ENCODE data around the gene ADAM8. TPM values are rescaled to one million over a fixed set of nuclear protein-coding genes. Genes with fewer than 3 reads are reported as not detected.
A peak's percentile ranks its signal among the peaks of the same experiment; 100 is the strongest.

The ADAM8 gene
- total and polyA plus RNA-seq, 4 donors = 4.4 to 79.2 (median 27.4) TPM

DNA sequence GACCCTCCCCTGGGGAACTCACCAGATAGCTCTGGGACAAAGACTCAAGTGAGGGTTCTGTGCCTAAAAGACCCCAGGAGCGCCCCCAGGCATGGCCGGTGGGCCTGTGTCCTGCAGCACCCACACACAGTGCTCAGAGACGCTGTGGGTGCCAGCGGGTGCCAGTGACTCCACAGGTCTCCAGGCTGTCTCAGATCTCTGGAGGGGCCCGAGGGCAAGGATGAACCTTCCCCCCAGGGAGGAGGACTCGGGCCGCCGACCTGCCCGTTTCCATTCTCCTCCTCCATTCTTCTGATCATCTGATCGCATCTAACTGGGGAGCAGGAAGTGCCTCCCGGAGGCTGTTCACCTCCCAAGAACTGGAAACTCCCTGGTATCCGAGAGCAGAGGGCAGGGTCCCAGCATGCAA, 980 bp downstream of the ADAM8 start:
- Histone ChIP-seq H3K36me3 (ENCODE audit: control insufficient read depth in 4 of 4, insufficient read depth in 4 of 4, low read length in 4 of 4) (peaks cover 0 to 36% (median 7%) of the 10 kb centered on the region in 4 donors), H3K27me3 (ENCODE audit: control insufficient read depth in 3 of 3, insufficient read depth in 3 of 3, low read length in 2 of 3) (no peaks in the 10 kb centered on the region), H3K4me3 (no peak overlapping the region), H3K27ac (ENCODE audit: low read depth in 1 of 2, low read length in 1 of 2) (no peak overlapping the region), H3K9me3 (ENCODE audit: control insufficient read depth in 4 of 4, insufficient read depth in 3 of 4, low read length in 3 of 4) (no peaks in the 10 kb centered on the region), H3K4me1 (ENCODE audit: control insufficient read depth in 5 of 5, insufficient read depth in 5 of 5, low read length in 5 of 5) (peaks cover 0 to 11% (median 6%) of the 10 kb centered on the region in 5 donors), H3K9ac (ENCODE audit: insufficient read depth in 1 of 2, low read length in 2 of 2) (no peak overlapping the region)
- DNase-seq = no peak
- no peak for ATAC-seq (ENCODE audit: insufficient read depth, low FRiP score)
- TF ChIP-seq, protein P1, sequence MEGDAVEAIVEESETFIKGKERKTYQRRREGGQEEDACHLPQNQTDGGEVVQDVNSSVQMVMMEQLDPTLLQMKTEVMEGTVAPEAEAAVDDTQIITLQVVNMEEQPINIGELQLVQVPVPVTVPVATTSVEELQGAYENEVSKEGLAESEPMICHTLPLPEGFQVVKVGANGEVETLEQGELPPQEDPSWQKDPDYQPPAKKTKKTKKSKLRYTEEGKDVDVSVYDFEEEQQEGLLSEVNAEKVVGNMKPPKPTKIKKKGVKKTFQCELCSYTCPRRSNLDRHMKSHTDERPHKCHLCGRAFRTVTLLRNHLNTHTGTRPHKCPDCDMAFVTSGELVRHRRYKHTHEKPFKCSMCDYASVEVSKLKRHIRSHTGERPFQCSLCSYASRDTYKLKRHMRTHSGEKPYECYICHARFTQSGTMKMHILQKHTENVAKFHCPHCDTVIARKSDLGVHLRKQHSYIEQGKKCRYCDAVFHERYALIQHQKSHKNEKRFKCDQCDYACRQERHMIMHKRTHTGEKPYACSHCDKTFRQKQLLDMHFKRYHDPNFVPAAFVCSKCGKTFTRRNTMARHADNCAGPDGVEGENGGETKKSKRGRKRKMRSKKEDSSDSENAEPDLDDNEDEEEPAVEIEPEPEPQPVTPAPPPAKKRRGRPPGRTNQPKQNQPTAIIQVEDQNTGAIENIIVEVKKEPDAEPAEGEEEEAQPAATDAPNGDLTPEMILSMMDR (IDR thresholded peaks at IDR 0.05; ENCODE audit: control extremely low read depth, extremely low read depth) = no peak
- 11 to 22% methylated on average over 12 of the region's 12 CpGs for WGBS, 2 donors

DNA sequence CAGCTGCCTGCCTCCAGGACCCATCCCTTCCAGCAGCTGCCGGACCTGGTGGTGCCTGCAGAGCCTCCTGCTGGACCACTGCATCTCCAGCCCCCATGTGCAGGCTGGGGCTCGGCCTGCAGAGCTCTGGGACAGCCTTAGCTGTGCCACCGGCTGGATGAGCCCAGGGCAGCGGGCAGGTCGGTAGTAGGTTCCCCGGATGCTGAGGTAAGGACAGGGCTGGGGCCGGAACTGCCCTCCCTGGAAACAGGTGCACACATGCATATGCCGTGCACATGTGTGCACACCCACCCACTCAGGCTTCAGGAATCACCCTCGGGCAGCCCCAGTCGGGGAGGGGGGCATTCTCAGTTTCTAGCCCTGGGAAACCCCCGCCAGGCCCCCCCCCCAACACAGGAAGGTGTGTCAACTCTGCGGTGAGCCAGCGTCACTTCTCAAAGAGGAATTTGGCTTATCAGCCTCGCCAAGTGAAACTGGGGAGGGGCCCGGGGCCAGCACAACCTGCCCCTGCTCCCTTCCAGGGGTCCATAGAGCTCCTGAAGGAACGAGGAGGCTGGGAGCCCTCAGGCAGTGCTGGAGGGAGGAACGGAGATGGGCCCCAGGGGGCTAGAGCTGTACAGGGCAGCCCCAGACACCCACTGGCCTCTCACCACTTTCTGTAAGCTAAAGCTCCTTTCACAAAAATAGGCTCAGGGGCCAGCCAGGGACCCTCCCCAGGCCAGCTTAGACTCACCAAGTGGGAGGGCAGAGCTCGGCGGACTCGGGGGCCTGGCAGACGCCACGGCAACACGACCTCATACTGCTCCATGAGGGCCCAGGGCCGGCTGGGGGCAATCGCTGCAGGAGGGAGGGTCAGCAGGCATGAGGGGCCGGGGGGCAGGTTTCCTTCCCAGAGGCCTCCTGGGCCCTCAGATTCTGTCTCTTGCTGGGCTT, 1.7 kb downstream of the ADAM8 start:
- Histone ChIP-seq H3K9ac (ENCODE audit: insufficient read depth in 1 of 2, low read length in 2 of 2) (no peak overlapping the region), H3K27me3 (ENCODE audit: control insufficient read depth in 3 of 3, insufficient read depth in 3 of 3, low read length in 2 of 3) (no peaks in the 10 kb centered on the region), H3K27ac (ENCODE audit: low read depth in 1 of 2, low read length in 1 of 2) (peak overlapping the region in 1 of 2 donors; percentile 15), H3K4me3 (no peak overlapping the region), H3K9me3 (ENCODE audit: control insufficient read depth in 4 of 4, insufficient read depth in 3 of 4, low read length in 3 of 4) (no peaks in the 10 kb centered on the region), H3K36me3 (ENCODE audit: control insufficient read depth in 4 of 4, insufficient read depth in 4 of 4, low read length in 4 of 4) (peaks cover 0 to 33% (median 5%) of the 10 kb centered on the region in 4 donors), H3K4me1 (ENCODE audit: control insufficient read depth in 5 of 5, insufficient read depth in 5 of 5, low read length in 5 of 5) (peaks cover 0 to 11% (median 6%) of the 10 kb centered on the region in 5 donors)
- TF ChIP-seq, protein P1 (IDR thresholded peaks at IDR 0.05; ENCODE audit: control extremely low read depth, extremely low read depth) = no peak
- peak; percentile 27 to 56 (median 46) for DNase-seq
- no peak for ATAC-seq (ENCODE audit: insufficient read depth, low FRiP score)
- 15 to 23% methylated on average over 26 of the region's 26 CpGs for WGBS, 2 donors

DNA sequence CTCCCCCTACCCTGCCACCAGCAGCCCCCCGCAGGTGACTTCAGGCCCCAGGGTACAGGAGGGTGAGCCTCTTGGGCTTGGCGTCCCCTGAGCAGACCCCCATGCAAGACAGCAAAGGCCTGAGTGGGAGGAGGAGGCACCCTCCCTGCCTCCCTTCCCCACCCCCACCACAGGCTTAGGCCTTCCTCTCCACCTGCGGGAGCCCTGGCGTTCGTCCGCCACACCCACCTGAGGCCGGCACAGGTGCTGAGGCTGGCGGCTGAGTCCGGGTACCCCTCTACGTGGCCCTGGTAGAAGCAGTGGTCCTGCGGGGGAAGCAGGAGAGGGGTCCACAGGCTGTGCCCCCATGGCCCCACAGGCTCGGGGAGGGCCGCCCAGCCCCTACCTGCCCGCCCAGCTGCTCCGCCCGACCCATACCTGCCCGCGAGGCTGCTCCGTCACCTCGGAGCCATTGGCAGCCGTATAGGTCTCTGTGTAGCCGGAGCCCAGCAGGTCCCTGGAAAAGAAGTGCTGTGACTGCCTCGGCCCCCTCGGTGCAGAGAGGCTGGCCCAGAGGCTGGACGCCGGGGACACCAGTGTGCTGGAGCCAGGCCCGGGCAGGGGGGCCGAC, 3.0 kb downstream of the ADAM8 start:
- 92 to 93% methylated on average over 23 to 28 of the region's 28 CpGs for WGBS, 2 donors
- Histone ChIP-seq H3K27ac (ENCODE audit: low read depth in 1 of 2, low read length in 1 of 2) (no peak overlapping the region), H3K9ac (ENCODE audit: insufficient read depth in 1 of 2, low read length in 2 of 2) (no peak overlapping the region), H3K27me3 (ENCODE audit: control insufficient read depth in 3 of 3, insufficient read depth in 3 of 3, low read length in 2 of 3) (no peaks in the 10 kb centered on the region), H3K4me1 (ENCODE audit: control insufficient read depth in 5 of 5, insufficient read depth in 5 of 5, low read length in 5 of 5) (peaks cover 0 to 11% (median 6%) of the 10 kb centered on the region in 5 donors), H3K36me3 (ENCODE audit: control insufficient read depth in 4 of 4, insufficient read depth in 4 of 4, low read length in 4 of 4) (peaks cover 0 to 28% (median 0%) of the 10 kb centered on the region in 4 donors), H3K9me3 (ENCODE audit: control insufficient read depth in 4 of 4, insufficient read depth in 3 of 4, low read length in 3 of 4) (no peaks in the 10 kb centered on the region), H3K4me3 (no peak overlapping the region)
- TF ChIP-seq, protein P1 (IDR thresholded peaks at IDR 0.05; ENCODE audit: control extremely low read depth, extremely low read depth) = no peak
- no peak for DNase-seq
- no peak for ATAC-seq (ENCODE audit: insufficient read depth, low FRiP score)
